ENCODE measurements around the gene SLC35A4.
"Not testable (repeated sequence)": the region's sequence is repeated elsewhere in the genome, so short reads cannot be mapped to it uniquely, and the experiment has no call there.

SLC35A4 gene

GRCh38 chr5:140590861-140591260 is 26.2 kb downstream of the SLC35A4 start:
- no peak for DNase-seq (ENCODE audit: low spot score)

- no peak for DNase-seq (ENCODE audit: low spot score)
These were observed 27.2 kb downstream of the SLC35A4 start for GRCh38 chr5:140591747-140592372.

GRCh38 chr5:140593070-140593469 is 28.4 kb downstream of the SLC35A4 start:
- not testable (repeated sequence) for DNase-seq (ENCODE audit: low spot score)

GRCh38 chr5:140594169-140594568 is 29.5 kb downstream of the SLC35A4 start:
- no peak for DNase-seq (ENCODE audit: low spot score)

GRCh38 chr5:140595538-140596300 is 31.1 kb downstream of the SLC35A4 start:
- peak; percentile 83 for DNase-seq (ENCODE audit: low spot score)

GRCh38 chr5:140596321-140596741 is 31.7 kb downstream of the SLC35A4 start:
- peak; percentile 64 for DNase-seq (ENCODE audit: low spot score)

GRCh38 chr5:140598836-140599235 is 34.2 kb downstream of the SLC35A4 start:
- no peak for DNase-seq (ENCODE audit: low spot score)

GRCh38 chr5:140600096-140600495 is 35.5 kb downstream of the SLC35A4 start:
- no peak for DNase-seq (ENCODE audit: low spot score)

- DNase-seq (ENCODE audit: low spot score), result no peak
These were observed 37.5 kb downstream of the SLC35A4 start for GRCh38 chr5:140602147-140602546.

GRCh38 chr5:140603446-140603698 is 38.7 kb downstream of the SLC35A4 start:
- not testable (repeated sequence) for DNase-seq (ENCODE audit: low spot score)

GRCh38 chr5:140603734-140604133 is 39.1 kb downstream of the SLC35A4 start:
- no peak for DNase-seq (ENCODE audit: low spot score)

- no peak for DNase-seq (ENCODE audit: low spot score)
These were observed 41.3 kb downstream of the SLC35A4 start for GRCh38 chr5:140605879-140606278.

- no peak for DNase-seq (ENCODE audit: low spot score)
These were observed 42.4 kb downstream of the SLC35A4 start for GRCh38 chr5:140607031-140607430.

- no peak for DNase-seq (ENCODE audit: low spot score)
These were observed 44.1 kb downstream of the SLC35A4 start for GRCh38 chr5:140608722-140609121.

- peak; percentile 70 for DNase-seq (ENCODE audit: low spot score)
These were observed 44.5 kb downstream of the SLC35A4 start for GRCh38 chr5:140609126-140609525.

GRCh38 chr5:140611020-140611521 is 46.4 kb downstream of the SLC35A4 start:
- DNase-seq (ENCODE audit: low spot score), result no peak

All from Ammon's horn (tissue), 1 donor.